Renal pelvis (tissue), 4 donors: Measurements from ENCODE around the gene CYSTM1. TPM values are rescaled to one million over a fixed set of nuclear protein-coding genes. Genes with fewer than 3 reads are reported as not detected.

ENCODE experiments used
- DNase-seq: peaks from one replicate; pipeline ENCODE4 v3.0.0-alpha.2; 2013
- polyA plus RNA-seq, 3 donors: library from polyadenylated mRNA; unstranded; fragments of 120-200 nt; gene quantifications; one replicate each; pipeline ENCODE4 v1.2.1, GENCODE V29; 2013; ENCODE audit not compliant: insufficient read length in 3 of 3

Gene CYSTM1
- polyA plus RNA-seq, 3 donors = 68.2 to 72.4 (median 72.0) TPM

- no peak for DNase-seq
Measured at GRCh38 chr5:140230373-140230772, 55.4 kb downstream of the CYSTM1 start.

- no peak for DNase-seq
Measured at GRCh38 chr5:140232731-140233130, 57.7 kb downstream of the CYSTM1 start.

DNA sequence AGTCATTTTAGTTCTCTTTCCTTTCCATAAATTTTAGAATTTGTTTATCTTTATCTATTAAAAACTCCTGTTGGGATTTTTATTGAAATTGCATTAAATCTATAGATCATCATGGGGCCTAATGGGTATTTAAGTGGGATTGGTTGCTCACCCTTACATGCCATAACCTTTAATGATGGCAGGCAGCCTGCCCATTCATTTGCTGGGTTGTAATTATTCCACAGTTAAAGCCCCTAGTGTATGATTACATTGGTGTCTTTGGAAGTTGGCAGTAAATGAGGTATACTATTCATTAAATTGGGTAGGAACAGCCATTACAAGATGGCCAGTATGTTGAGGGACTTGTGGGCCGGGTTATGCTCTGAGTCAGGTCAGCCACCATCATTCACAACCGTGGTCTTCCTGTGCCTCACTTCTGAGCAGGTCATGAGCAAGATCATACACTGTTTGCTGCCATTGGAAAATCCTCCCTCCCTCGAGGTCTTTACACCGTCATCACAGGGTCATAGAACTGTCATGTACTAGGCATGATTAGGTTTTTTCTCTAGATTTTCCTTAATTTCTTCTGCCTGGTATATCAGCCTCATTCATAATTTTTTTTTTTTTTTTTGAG, 59.5 kb downstream of the CYSTM1 start:
- DNase-seq = no peak

DNA sequence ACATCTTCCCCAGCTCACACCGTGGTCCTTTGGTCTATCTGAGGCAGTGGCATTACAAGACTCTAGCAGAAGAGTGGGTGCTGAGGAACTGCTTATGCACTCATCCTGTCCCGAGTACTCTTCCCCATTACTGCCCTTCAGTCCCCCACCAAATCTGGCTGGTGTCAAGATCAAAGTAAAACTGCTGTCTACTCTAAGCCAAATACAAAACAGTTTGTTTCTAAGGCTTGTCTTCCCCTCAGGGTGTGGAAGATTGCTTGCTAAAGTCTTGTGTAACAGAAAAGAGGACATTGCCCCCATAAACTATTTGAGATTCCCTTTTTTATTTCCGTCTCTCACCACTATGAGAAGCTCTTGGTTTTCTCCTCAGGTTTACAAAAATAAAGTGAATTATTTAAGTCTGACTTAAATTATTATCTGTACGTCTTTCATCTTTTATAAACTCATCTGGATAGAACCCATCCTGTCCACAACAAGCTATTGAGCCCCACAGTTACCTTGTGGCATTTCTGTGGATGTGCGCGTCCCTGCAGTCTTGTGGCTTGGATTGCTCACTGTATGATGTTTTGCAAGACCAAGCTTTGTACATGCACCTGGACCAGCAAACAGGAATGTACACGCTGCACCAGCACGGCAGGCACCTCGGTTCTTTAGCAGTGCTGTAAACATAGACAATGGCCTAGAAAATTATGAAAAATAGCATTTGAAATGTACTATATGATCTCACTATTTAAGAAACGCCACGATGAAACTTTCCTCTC, 61.0 kb downstream of the CYSTM1 start:
- DNase-seq = no peak

GRCh38 chr5:140236891-140237598, 62.1 kb downstream of the CYSTM1 start:
- no peak for DNase-seq

DNA sequence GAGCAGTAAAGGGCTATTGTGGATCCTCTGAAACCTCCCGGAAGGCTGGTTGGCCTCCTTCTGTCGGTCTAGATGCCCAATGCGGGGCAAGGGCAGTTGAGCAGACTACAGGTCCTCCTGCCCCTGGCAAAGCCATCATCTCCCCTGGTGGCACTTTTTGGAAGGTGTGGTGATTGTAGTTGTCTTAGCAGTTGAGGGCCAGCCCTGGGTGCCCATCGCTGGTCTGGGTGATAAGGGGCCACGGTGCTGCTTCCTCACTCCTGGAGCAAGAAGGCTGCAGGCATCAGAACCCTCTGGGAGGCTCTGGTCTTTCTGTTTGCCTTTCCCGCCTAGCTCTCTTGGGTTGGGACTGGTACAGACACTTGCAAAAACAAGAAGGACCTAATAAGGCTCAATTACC, 63.8 kb downstream of the CYSTM1 start:
- no peak for DNase-seq

GRCh38 chr5:140239461-140239860, 64.5 kb downstream of the CYSTM1 start:
- no peak for DNase-seq

DNA sequence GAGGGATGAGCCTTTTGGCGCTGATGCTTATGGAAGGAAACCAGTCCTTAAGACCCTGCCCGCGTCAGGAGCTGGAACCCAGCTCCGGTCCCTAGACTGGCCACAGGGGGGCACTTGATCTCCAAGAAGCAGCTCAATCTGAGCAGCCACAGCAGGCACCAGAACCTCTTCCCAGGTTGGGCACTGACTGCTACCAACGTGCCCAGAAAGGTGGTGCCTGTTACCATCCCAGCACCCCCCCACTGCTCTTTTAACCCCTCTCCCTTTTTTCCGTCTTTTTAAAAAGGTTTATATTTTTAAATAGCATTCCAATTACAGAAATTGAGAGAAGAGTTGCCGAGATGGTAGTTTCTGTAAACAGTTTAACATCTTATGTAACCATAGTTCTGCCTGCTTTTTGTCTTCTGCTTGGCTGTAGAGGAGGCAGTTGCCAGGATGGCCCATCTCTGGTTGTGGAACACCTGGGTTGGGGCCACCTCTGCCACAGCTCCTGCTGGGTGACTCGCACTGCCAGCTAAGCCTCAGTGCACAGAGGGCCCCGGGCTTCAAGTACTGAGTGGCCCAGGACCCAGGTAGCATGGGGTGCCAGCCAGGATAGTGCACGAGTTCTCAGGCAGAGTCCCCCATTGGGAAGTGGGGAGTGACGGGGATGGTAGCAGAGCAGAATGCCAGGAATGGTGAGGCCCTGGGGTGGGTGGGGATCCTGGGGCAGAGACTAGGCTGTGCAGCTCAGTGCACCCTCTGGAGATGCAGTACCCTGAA, 65.1 kb downstream of the CYSTM1 start:
- no peak for DNase-seq

- peak; percentile 72 for DNase-seq
Measured at GRCh38 chr5:140240987-140241706, 66.2 kb downstream of the CYSTM1 start.

- DNase-seq = no peak
Measured at GRCh38 chr5:140242099-140242498, 67.1 kb downstream of the CYSTM1 start.

DNA sequence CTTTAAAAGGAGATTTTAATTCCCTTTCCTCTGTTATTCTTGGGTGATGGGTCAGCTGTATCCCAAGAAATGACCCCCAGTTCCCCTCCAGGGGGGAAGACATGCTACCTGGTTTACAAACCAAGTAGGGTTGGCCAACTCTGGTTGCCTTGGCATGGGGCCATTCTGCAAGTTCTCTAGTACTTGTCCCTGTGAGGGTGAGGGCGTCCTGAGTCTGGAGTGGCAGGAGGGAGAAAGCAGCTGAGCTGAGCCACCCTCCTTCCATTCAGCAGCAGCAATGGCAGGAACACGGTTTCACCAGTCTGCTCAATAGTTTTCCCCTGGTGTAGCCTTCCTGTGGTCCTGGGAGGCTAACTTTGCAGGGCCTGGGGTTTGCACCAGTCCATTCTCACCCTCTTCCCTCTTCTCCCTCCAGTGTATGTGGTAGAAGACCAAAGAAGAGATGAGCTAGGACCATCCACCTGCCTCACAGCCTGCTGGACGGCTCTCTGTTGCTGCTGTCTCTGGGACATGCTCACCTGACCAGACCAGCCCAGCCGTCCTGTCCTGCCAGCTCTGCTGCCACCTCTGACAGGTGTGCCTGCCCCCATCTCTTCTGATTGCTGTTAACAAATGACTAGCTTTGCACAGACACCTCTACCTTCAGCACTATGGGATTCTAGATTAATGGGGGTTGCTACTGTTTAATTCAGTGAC, 68.0 kb downstream of the CYSTM1 start:
- no peak for DNase-seq

DNA sequence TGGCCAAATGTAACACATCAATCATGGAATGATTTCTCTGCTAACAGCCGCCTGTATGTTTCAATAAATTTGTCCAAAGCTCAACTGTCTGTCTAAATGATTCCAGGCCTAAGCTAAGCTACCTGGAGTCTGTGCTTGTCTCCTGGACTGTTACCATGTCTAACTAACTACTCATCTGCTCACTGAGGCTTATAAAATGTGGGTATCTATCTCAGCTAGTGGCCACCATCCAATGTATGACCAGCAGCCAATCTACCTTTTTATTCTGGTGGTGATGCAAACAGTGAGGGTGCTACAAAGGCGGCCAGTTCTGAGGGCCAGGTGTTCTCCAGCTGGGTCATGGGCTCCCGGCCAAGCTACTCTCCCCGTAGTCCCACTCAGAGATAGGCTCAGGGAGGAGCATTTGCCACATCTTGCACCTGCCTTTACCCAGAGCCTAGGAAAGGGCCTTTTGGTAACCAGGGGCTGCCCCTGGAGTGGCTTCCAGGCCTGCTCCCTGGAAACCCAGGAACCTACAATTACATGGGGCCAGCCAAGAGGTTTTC, 68.8 kb downstream of the CYSTM1 start:
- no peak for DNase-seq

DNA sequence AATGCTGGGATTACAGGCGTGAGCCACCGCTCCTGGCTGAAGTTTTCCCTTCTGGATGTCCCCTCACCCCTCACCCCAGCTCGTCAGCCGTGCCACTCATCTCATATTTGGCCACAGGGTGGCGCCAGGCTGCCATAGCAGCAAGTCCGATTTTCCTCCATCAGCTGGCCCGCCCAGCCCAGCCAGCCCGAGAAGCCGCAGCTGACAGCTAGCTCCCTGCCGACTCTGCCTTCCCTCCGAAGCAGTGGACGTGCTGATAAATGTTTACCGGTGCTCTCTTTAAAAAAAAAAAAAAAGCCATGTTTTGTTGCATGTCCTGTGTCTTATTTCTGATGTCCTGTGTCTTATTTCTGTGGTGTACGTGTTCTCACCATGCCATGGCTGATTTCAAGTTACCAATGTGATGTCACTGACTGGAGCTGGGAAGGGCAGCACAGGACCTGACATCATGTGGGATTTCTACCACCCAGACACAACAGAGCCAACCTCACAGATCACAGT, 69.6 kb downstream of the CYSTM1 start:
- DNase-seq = peak; percentile 86

- DNase-seq = no peak
Measured at GRCh38 chr5:140245341-140245740, 70.4 kb downstream of the CYSTM1 start.

- no peak for DNase-seq
Measured at GRCh38 chr5:140245926-140246325, 70.9 kb downstream of the CYSTM1 start.

DNA sequence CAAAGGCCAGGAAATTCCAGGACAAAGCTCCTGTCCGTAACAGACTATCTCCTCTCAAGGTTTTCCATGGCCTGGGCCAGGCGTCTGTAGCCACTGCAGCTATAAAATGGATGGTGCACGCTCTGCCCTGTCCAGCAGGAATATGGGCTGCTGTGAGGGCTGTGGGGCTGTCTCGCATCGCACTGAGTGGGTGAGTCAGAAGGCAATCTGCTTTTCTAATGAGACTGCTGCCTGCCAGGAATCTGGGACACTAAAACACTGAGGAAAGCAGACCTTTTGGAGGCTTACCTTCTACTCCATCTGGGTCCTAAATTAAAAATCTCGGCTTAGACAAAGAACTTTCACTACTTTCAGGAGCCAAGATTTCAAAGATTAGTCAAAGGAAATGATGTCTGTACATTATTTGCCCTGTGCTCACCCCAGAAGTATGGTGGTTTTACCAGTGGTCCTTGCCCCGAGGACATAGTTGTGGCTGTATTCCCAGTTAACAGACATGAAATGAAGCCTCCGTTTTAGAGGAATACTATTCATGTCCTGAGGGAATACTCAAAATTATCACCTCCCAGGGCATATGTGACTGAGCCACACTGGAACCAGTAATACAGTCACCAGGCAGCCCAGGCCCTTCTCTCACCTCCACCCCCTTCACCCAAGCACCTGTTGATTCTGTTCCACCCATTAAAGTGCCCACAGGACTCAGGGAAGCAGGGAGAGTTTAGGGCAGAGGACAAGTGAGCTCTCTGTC, 71.6 kb downstream of the CYSTM1 start:
- no peak for DNase-seq

- DNase-seq = no peak
Measured at GRCh38 chr5:140248414-140248813, 73.4 kb downstream of the CYSTM1 start.

GRCh38 chr5:140249536-140249935, 74.5 kb downstream of the CYSTM1 start:
- no peak for DNase-seq

- no peak for DNase-seq
Measured at GRCh38 chr5:140250386-140250785, 75.4 kb downstream of the CYSTM1 start.

DNA sequence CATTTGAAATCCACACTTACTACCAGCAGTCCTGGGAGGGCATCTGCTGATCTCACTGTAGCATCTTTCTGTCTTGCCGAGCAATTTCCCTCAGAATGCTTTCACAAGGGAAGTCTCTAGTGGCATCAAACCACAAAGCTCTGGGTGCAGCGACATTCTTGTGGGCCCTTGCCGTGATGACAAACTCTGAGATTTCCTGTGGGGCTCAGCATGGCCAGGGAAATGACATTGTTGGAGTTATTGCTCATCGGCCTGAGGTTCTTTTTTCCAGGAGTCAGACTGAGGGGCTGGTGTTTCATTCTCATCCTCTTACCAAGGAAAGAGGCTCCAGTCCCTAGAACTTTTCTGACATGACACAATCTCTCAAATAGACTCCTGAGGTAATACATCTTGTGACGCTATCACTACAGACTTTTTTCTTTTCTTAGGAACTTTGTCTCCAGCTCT, 76.6 kb downstream of the CYSTM1 start:
- DNase-seq = no peak
